NCI-H510A (cell line): Measurements from ENCODE around the gene CYP51A1.
A peak's percentile ranks its signal among the peaks of the same experiment; 100 is the strongest.
"Not testable (repeated sequence)": the region's sequence is repeated elsewhere in the genome, so short reads cannot be mapped to it uniquely, and the experiment has no call there.

Source experiments
- DNase-seq: peaks from one replicate; lab custom pipeline; 2025; lab: John Stamatoyannopoulos, UW

The CYP51A1 gene

DNA sequence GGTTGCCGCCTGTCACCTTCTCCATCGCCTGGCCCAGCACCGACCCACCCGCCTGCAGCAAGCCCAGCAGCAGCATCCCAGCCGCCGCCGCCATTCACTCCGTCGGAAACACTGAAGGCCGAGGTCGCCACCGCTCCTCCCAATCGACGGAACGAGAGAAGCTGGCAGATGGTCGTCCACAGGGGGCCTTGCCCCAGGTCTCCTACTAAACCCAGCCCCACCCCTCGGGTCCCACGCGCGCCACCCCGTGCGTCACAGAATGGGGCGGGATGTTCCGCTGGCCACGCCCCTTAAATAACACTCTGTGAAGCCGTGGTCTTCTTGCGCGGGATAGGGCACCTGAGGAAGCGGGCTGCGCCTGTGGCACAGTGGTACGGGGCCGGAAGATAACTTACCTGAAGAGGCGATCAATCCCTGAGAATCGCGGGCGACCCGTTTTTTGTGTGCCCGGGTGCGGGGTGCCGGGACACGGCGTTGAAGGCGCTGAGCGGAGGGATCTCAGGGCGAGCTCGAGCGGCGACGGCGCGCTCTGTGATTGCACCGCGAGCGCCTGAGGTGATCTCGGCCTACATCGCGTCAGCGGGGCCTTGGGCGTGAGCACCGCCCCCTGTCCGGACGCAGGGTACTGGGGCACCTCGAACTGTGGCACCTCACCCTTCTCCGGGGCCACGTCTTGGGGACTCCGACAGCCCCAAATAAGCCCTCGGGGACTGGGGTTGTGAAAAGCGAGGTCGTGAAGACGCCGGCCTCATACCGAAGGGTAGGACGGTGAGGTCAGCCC is at the start of gene CYP51A1:
Gene CYP51A1, minus strand, starts transcription at position 207 of the 781 bp plus-strand sequence. Its CDS starts 113 bp downstream, at position 94.
- peak; percentile 70 for DNase-seq

DNA sequence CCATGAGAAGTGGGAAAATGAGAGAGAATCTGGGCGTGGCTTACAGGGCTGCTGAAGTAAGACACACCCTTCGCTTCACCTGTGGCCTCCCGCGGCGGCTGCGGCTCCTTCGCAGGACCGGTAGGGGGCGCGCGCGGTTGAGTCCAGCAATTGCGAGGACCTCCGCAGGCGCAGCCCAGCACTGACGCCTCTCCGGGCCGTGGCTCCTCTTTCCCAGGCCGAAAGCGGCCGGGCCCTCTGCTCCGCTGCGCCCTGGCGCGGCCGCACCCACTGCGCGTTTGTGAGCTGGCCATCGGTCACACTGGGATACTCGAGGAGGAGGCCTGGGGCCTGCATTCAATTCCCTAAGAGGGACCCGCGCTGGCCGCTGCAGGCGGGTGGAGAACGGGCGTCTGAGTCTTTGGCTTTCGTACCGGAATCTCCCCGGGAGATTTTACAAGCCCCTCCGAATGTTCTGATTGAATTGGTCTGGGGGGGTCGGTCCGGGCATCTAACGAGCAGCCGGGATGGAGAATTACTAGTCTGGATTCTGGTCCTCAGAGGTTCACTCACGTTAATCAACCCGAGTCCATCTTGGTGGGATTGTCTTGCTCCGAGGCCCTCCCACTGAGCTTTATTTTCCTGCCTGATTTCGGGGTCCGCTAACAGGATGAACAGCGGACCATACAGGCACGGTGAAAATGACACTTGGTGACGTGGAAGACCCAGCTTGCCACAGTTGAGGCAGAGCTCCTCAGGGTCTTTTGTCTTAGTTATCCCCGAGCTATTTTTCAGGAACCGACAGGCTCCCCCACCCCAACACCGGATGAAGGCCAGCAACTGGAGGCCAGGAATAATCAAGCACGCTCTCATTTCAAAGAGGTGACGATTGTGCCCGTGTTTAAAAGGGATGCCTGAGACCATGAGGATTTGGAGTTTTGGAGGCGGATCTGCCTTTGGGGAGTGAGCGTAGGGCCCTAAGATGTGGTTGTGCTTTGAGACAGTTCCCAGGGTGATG is 44.9 kb upstream of the CYP51A1 start, which contains the start of gene LRRD1:
Gene LRRD1, minus strand, starts transcription at position 215 of the 997 bp plus-strand sequence. CDS start 13,940 bp downstream, outside the sequence.
- DNase-seq = no peak

DNA sequence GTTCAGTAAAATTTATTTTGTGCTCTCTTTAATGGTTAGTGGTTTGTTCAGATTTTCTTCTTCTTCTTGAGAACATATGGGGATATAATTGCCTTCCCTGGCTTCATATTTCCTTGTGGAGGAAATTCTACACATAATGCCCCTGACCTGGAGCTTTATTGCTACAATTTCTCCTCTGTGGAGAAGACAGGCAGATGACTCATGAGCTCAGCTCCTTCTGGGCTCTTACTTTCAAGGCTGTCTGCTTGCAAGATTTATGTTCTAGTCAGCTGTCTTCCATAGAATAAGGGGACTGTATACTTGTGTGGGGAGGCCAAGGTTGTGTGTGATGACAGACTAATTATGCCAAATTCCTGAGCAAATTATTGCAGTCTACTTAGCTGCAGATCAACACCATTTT is 43.1 kb upstream of the CYP51A1 start:
- DNase-seq = no peak

DNA sequence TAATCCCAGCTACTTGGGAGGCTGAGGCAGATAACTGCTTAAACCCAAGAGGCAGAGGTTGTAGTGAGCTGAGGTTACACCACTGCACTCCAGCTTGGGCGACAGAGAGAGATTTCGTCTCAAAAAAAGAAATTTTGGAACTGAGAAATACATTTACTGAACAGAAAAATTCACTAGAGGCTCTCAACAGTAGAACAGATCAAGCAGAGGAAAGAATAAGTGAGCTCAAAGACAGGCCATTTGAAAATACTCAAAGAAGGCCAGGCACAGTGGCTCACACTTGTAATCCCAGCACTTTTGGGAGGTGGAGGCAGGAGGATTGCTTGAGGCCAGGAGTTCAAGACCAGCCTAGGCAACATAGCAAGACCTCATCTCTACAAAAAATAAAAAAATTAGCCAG is 35.3 kb upstream of the CYP51A1 start:
- DNase-seq = not testable (repeated sequence)

DNA sequence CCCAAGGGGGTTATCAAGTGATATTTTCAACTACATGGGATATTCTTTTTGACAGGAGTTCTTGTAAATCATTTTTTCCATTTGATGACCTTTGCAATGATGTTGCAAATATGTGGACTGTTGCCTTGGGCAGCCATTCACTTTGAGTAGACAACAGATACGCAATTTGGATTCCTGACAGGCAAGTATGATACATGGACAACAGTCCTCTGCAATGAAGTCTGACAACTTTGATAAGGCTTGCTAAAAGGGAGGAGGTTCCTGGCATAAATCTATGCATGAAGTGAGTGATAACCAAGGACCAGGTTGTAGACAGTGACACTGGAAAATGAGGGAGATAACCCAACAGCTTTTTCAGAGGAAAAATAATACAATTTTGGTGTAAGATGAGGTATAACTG is 27.0 kb upstream of the CYP51A1 start:
- DNase-seq = no peak

DNA sequence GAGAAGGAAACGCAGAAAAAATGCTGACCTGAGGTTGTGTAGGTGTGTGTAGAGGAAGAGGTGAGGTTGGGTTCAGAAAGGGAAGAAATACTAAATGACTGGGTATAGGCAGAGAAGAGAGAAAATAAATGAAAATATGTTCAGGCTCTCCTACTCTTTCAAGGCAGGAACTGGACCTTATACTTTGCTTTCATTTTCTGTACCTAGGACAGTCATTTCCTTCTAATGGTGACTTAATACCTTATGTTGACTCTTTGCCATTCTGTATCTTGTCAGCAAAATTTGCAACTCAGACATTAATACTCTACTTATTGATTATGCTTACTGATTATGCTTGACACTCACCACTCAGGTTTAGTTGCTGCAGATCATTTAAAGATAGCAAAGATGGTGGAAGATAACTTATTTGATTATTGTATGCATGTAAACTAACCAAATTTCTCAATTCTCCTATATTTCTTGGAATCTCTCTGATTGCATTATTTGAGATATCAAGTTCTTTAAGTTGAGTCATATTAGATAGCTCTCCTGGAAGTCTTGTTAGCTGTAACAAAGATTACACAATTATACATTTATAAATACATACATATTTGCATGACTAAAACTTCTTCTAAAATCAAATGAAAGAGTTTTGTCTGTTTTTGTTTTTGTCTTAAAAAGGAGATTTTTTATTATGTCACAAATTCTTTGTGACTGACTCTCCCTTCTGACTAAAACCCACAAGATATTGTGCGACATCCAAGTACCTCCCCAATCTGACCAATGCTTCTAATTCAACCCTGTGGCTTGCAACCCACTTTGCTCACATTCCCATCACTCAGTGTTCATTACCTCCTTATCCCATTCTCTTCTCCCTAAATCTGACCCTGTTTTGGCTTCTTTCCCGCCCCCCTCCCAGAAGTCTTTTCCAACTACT is 24.6 kb upstream of the CYP51A1 start:
- DNase-seq = no peak

DNA sequence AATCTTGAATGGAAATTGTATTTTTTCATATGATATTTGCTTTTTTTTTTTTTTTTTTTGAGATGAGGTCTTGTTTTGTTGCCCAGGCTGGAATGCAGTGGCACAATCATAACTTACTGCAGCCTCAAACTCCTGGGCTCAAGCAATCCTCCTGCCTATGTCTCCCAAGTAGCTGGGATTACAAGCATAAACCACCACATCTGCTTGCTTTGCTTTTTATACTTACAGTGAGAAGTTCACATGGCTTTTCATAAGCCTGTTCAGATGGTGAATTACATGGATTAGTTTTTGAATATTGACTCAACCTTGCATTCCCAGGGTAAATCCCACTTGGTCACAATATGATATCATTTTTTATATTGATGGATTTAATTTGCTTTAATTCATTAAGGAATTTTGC is 22.7 kb upstream of the CYP51A1 start:
- DNase-seq = no peak

DNA sequence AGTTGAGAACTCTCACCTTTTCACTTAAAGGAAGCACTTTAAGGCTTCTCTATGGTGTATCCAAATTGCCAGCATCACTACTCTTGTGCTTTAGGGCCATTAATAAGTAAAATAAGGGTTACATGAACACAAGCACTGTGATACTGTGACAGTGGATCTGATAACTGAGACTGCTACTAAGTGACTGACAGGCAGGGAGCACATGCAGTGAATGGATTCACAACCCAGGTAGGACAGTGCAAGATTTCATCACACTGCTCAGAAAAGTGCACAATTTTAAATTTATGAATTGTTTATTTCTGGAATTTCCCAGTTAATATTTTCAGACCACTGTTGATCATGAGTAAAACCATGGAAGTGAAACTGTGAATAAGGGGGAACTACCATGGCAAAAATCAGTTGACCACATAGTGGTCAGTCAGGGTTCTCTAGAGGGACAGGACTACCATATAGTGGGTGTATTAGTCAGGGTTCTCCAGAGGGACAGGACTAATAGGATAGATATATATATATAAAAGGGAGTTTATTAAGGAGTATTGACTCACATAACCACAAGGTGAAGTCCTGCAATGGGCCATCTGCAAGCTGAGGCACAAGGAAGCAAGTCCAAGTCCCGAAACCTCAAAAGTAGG is 20.9 kb upstream of the CYP51A1 start:
- no peak for DNase-seq

DNA sequence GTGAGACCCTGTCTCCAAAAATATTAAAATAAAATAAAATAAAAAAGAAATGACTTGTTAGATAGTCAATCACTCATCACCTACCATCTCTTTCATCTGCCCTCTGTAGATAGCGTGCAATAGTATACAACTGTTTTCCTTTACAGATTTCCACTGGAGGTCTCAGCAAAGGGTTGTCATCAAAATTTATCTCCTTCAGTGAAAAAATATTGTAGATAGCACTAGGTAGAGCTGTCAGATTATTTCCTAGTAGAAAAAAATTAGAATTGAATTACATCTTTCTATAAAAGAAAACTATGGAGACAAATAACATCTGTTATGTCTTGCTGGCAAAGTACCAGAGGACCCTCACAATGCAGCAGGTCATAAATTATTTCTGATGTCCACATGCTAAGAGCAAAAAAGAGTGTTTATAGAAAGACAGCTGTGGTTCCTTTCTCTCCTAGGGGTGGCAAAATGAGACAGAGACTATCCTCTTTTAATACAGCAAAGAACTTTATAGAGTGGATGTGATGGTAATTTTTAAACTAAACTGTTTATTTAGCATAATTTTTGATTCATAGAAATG is 16.3 kb upstream of the CYP51A1 start:
- DNase-seq = no peak

DNA sequence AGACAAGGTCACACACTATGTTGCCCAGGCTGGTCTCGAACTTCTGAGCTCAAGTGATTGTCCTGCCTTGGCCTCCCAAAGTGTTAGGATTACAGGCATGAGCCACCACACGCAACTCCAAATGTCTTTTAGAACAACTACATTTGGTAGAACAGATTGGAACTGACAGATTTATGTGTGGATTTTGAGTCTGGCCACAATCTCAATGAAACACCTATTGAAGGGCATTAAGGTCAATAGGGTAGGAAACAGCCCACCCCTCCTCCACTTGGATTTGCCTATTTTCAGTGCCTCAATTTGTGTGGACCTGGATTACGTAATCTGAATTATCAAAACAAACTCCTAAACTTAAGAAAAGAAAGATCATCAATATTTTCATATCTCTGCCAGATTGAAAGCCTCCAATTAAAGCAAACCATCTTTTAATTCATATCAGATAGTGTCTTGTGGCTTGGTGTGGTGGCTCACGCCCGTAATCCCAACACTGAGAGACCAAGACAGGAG is 15.5 kb upstream of the CYP51A1 start:
- DNase-seq = no peak

DNA sequence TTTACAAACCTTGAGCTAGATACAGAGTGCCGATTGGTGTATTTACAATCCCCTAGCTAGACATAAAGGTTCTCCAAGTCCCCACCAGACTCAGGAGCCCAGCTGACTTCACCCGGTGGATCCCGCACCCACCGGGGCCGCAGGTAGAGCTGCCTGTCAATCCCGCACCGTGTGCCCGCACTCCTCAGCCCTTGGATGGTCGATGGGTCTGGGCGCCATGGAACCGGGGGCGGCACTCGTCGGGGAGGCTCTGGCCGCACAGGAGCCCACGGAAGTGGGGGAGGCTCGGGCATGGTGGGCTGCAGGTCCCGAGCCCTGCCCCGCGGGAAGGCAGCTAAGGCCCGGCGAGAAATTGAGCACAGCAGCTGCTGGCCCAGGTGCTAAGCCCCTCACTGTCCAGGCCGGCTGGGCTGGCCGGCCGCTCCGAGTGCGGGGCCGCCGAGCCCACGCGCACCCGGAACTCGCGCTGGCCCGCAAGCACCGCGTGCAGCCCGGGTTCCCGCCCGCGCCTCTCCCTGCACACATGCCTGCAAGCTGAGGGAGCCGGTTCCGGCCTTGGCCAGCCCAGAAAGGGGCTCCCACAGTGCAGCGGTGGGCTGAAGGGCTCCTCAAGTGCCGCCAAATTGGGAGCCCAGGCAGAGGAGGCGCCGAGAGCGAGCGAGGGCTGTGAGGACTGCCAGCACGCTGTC is 9.1 kb upstream of the CYP51A1 start:
- not testable (repeated sequence) for DNase-seq

DNA sequence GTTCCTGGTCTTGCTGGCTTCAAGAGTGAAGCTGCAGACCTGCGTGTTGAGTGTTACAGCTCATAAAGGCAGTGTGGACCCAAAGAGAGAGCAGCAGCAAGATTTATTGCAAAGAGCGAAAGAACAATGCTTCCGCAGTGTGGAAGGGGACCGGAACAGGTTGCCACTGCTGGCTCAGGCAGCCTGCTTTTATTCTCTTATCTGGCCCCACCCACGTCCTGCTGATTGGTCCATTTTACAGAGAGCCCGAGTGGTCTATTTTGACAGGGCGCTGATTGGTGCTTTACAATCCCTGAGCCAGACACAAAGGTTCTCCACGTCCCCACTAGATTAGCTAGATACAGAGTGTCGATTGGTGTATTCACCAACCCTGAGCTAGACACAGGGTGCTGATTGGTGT is 8.5 kb upstream of the CYP51A1 start:
- DNase-seq = not testable (repeated sequence)

DNA sequence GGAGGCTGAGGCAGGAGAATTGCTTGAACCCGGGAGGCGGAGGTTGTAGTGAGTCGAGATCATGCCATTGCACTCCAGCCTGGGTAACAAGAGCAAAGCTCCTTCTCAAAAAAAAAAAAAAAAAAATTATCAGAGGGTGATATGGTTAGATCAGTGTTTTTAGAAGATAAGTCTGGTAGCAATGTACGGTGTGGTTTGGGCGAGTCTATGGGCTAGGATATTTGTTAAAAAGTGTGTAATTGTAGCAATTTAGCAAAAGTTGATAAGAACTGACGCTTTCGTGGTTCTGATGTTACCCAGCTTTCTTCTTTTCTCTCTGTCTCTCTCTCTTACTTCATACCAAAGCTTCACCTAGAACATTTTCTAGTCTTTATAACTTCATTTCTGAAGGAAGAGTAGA is 6.9 kb upstream of the CYP51A1 start:
- no peak for DNase-seq

DNA sequence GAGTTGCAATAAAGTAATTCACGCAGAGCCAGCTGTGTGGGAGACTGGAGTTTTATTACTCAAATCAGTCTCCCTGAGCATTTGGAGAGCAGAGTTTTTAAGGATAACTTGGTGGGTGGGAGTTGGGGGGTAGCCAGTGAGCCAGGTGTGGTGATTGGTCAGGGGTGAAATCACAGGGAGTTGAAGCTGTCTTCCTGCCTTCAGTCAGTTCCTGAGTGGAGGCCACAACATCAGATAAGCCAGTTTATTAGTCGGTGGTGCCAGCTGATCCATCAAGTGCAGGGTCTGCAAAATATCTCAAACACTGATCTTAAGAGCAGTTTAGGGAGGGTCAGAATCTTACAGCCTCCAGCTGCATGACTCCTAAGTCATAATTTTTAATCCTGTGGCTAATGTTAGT is 3.3 kb upstream of the CYP51A1 start:
- no peak for DNase-seq

DNA sequence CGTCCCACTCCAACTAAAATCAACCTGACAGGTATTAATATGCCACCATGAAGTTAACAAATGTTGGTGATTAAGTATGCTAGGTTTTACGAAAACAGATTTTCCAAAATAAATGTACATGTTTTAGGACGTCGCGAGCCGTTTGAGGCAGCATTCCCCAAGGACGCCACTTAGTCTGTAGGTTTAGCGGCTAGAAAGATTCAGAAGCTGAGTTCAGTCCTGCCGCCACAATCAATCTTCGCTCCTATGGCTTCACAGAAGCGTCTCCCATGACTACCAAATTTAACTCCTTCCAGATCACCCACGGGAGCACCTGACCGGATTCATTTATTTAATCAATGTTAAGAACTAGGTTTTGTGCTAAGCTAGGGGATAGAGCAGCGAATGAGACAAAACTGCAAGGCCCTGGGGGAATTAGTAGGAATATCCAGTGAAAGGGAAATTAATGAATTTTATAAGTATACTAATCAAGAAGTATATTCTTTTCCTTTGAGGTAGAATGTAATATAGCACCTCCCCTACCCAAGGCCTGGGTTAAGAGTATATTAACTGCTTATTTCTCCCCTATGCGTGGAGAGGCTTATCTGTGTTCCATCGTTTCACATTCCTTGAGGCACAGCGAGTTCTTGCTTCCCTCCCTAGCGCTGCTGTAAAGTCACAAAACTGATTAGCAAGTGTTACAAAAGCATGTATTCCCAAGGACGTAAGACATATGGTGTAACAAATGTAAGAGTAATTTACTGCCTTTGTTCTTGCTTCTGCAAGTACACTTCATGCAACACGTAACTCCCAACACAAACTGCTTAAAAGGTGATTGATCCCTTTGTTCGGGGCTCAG is 994 bp upstream of the CYP51A1 start:
- no peak for DNase-seq

DNA sequence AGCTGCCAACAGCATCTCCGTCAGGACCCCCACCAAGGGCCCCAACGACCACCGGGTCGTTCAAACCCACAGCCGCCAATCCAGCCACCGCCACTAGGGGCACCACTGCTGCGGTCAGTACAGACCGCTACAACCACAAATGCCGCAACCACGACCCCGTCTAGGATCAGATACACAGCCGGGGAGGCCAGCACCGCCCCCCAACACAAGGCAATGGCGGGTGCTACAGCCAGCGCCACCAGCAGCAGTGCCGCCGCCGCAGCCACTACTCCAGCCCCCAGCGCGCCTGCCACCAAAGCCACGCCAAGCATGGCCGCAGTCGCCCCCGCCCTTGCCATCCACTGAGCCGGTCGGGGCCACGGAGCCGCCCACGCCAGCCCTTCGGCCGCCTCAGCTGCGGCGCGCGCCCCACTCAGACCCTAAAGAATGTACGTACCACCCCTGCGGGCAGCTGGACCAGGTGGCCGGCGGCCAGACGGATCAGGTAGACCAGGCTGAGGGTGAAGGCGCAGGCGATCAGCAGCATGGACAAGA is 473 bp downstream of the CYP51A1 start:
- DNase-seq = peak; percentile 45

DNA sequence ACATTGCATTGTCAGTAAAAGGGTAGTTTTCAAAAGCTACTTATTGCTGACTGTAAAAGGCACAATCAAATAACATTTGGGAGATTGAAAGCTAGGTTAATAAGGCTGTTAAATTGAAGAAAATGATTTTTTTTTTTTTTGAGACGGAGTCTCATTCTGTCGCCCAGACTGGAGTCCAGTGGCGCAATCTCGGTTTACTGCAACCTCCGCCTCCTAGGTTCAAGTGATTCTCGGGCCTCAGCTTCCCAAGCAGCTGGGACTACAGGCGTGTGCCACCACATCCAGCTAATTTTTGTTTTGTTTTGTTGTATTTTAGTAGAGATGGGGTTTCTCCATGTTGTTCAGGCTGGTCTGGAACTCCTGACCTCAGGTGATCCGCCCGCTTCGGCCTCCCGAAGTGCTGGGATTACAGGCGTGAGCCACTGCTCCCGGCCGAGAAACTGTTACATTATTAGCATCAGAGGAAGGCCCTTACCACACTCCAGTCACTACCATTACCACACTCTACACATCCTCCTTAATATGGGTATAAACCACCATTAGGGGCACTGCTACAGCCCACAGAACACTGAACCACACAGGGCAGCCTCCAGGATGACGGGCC is 1.0 kb downstream of the CYP51A1 start:
- no peak for DNase-seq

DNA sequence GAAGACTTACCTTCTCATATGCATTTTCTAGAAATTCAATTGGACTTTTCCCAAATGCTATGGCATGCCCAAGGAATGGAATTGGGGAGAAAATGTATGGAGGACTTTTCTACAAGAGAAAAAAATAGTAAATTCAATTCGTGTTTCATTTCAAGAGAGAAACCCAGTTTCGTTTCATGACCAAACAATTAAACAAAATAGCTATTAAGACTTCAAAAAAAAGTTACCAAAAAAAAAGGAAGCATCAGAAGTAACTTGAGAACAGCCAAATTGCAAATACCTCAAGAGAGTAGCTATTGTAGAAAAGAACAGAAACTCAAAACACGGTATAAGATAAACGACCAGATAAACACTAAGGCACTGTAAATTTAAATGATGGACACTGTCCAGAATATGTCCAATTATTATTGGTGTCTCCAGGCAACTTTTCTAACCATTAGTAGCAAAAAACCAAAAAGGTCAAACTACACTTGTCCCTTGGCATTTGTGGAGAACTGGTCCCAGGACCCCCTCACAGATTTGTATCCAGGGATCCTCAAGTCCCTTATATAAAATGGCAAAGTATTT is 2.4 kb downstream of the CYP51A1 start:
- no peak for DNase-seq
